Measurements from ENCODE around the gene FALEC.

The FALEC gene

DNA sequence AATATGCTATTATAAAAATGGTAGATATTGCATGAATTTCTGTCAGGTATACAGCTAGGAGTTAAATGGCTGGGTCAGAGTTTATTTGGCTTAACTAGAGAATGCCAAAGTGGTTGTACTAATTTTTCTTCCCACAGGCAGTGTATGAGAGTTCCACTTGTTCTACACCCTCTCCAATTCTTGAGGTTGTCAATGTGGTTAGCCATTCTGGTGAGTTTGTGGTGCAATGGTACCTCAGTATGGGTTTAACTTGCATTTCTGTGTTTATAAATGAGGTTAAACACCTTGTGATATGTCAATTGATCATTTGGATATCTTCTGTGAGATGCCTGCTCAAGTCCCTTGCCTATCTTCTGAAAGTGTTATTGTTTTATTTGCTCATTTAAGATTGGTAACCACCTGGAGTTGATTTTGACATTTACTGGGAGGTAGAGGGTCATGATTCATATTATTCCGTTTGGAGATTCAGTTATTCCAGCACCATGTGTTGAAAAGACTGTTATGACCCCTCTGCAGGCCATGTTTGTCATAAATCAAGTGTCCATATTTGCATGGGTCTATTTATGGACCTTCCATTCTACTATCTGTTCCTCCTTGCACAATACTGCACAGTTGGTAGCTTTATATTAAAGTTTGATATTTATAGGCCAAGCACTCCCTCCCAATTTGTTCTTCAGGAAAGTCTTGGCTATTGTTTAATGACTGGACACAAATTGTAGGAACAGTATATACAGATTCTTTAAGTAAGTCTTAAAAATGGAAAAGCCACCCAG lies 5.8 kb downstream of the FALEC start:
- Histone ChIP-seq H3K27ac (ENCODE audit: low read depth, low read length) (no peak overlapping the region), H3K36me3 (ENCODE audit: control insufficient read depth in 5 of 5, insufficient read depth in 5 of 5, low read length in 5 of 5) (no peaks in the 10 kb centered on the region), H3K27me3 (ENCODE audit: control insufficient read depth in 5 of 5, insufficient read depth in 4 of 5, low read length in 5 of 5) (no peaks in the 10 kb centered on the region), H3K9me3 (ENCODE audit: control insufficient read depth in 5 of 5, low read length in 5 of 5) (peaks cover 0 to 3% (median 2%) of the 10 kb centered on the region in 5 donors), H3K4me3 (ENCODE audit: low read depth in 1 of 5, low read length in 5 of 5) (no peak overlapping the region), H3K4me1 (ENCODE audit: control insufficient read depth in 5 of 5, insufficient read depth in 5 of 5, low read length in 5 of 5) (peaks cover 0 to 5% (median 3%) of the 10 kb centered on the region in 5 donors), H3K9ac (ENCODE audit: low read length in 5 of 5) (no peak overlapping the region)

DNA sequence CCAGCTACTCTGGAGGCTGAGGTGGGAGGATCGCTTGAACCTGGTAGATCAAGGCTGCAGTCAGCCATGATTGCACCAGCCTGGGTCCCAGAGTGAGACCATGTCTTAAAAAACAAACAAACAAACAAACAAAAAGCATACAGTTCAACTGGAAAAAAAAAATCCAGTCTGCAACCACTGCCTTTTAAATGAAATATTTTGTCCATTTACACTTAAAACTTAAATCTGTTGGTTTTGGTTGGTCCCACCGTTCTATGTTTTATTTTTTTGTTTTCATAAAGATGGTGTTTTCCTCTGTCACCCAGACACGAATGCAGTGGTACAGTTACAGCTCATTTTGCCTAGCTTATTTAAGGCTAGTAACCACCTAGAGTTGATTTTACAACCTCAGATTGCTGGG lies 9.8 kb downstream of the FALEC start:
- peaks cover 0 to 3% (median 2%) of the 10 kb centered on the region in 5 donors for H3K9me3 ChIP-seq (ENCODE audit: control insufficient read depth in 5 of 5, low read length in 5 of 5)

DNA sequence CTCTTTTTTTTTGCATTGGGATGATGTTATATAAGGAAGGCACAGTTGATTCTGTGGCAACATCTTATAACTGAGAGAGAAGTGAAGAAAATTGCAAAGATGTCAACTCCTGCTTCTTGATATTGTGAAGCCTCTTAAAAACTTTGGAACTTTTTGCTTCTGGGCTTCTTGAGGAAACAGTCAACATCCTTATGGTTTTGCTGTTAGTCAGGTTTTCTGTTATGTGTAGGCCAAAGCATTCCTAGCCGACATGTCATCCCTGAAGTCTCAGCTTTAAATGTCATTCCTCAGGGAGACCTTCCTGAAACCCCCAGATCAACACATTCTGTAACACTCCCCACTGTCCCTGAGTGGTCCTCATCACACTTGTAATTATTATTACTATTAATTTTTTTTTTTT lies 12.6 kb downstream of the FALEC start:
- no peak overlapping the region for H3K4me3 ChIP-seq (ENCODE audit: low read depth in 1 of 5, low read length in 5 of 5)
- H3K36me3 ChIP-seq (ENCODE audit: control insufficient read depth in 5 of 5, insufficient read depth in 5 of 5, low read length in 5 of 5): no peaks in the 10 kb centered on the region
- peaks cover 0 to 3% (median 2%) of the 10 kb centered on the region in 5 donors for H3K9me3 ChIP-seq (ENCODE audit: control insufficient read depth in 5 of 5, low read length in 5 of 5)
- H3K9ac ChIP-seq (ENCODE audit: low read length in 5 of 5): no peak overlapping the region
- peaks cover 7 to 22% (median 16%) of the 10 kb centered on the region in 5 donors for H3K4me1 ChIP-seq (ENCODE audit: control insufficient read depth in 5 of 5, insufficient read depth in 5 of 5, low read length in 5 of 5)
- no peak overlapping the region for H3K27ac ChIP-seq (ENCODE audit: low read depth, low read length)
- H3K27me3 ChIP-seq (ENCODE audit: control insufficient read depth in 5 of 5, insufficient read depth in 4 of 5, low read length in 5 of 5): no peaks in the 10 kb centered on the region

More for the DNA sequence above, 9.8 kb downstream of the FALEC start:
- Histone ChIP-seq H3K36me3 (ENCODE audit: control insufficient read depth in 5 of 5, insufficient read depth in 5 of 5, low read length in 5 of 5) (no peaks in the 10 kb centered on the region), H3K27me3 (ENCODE audit: control insufficient read depth in 5 of 5, insufficient read depth in 4 of 5, low read length in 5 of 5) (no peaks in the 10 kb centered on the region), H3K9ac (ENCODE audit: low read length in 5 of 5) (no peak overlapping the region), H3K27ac (ENCODE audit: low read depth, low read length) (no peak overlapping the region), H3K4me1 (ENCODE audit: control insufficient read depth in 5 of 5, insufficient read depth in 5 of 5, low read length in 5 of 5) (peaks cover 4 to 12% (median 9%) of the 10 kb centered on the region in 5 donors), H3K4me3 (ENCODE audit: low read depth in 1 of 5, low read length in 5 of 5) (no peak overlapping the region)

DNA sequence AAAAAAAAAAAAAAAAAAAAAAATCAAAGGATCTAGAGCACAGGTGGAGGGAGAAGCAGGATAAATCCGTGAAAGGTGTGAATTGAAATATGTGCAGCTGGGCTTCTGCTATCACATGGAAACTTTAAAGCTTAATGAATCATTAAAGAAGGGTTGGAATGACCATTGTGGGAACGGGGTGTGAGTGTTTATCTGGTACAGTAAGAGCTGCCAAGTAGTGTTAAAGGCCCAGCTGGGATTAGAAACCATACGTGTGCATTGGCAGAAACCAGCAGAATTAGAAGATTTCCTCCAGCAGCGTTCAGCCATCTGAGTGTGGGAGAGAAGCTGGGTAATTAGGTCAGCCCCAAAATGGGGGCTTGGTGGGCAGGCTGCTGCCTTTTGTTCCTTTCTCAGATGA lies 13.5 kb downstream of the FALEC start:
- Histone ChIP-seq H3K27ac (ENCODE audit: low read depth, low read length) (peak overlapping the region; percentile 37), H3K27me3 (ENCODE audit: control insufficient read depth in 5 of 5, insufficient read depth in 4 of 5, low read length in 5 of 5) (no peaks in the 10 kb centered on the region), H3K4me3 (ENCODE audit: low read depth in 1 of 5, low read length in 5 of 5) (no peak overlapping the region), H3K9me3 (ENCODE audit: control insufficient read depth in 5 of 5, low read length in 5 of 5) (peaks cover 0 to 3% (median 2%) of the 10 kb centered on the region in 5 donors), H3K36me3 (ENCODE audit: control insufficient read depth in 5 of 5, insufficient read depth in 5 of 5, low read length in 5 of 5) (no peaks in the 10 kb centered on the region), H3K9ac (ENCODE audit: low read length in 5 of 5) (peak overlapping the region in 3 of 5 donors; percentile 19 to 60 (median 56)), H3K4me1 (ENCODE audit: control insufficient read depth in 5 of 5, insufficient read depth in 5 of 5, low read length in 5 of 5) (peaks cover 7 to 23% (median 16%) of the 10 kb centered on the region in 5 donors)

DNA sequence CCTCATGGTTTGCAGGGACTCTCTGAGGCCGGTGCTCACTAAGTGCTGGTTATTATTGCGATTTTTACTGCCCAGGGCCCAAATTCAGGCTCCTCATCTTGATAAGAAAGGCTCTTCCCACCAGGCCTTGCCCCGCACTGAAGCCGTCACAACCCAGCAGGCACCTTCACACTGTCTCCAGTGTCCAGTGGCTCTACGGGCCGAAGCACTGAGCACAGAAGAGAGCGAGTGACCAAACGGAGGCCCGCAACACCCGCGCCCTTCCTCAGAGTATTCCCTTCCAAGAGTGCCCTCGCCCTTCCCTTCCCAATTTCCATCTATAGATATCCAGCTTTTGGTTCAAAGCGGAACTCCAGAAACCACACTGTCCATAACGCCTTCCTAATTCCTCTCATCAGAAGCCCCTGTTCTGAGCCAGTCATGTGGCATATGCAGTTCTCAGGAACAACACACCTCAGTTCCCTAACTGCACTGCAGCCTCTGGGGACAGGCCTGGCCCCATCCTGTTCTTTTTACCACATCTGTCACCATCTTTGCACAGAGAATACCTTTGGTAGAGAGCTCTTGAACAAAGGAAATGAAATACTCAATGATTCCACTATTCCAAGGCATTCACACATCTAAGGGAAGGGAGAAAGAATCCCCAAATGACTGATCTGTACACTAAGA lies 15.1 kb downstream of the FALEC start:
- Histone ChIP-seq H3K9me3 (ENCODE audit: control insufficient read depth in 5 of 5, low read length in 5 of 5) (peaks cover 0 to 1% (median 0%) of the 10 kb centered on the region in 5 donors), H3K27me3 (ENCODE audit: control insufficient read depth in 5 of 5, insufficient read depth in 4 of 5, low read length in 5 of 5) (no peaks in the 10 kb centered on the region), H3K4me1 (ENCODE audit: control insufficient read depth in 5 of 5, insufficient read depth in 5 of 5, low read length in 5 of 5) (peaks cover 7 to 31% (median 16%) of the 10 kb centered on the region in 5 donors), H3K9ac (ENCODE audit: low read length in 5 of 5) (no peak overlapping the region), H3K4me3 (ENCODE audit: low read depth in 1 of 5, low read length in 5 of 5) (no peak overlapping the region), H3K27ac (ENCODE audit: low read depth, low read length) (no peak overlapping the region), H3K36me3 (ENCODE audit: control insufficient read depth in 5 of 5, insufficient read depth in 5 of 5, low read length in 5 of 5) (no peaks in the 10 kb centered on the region)

DNA sequence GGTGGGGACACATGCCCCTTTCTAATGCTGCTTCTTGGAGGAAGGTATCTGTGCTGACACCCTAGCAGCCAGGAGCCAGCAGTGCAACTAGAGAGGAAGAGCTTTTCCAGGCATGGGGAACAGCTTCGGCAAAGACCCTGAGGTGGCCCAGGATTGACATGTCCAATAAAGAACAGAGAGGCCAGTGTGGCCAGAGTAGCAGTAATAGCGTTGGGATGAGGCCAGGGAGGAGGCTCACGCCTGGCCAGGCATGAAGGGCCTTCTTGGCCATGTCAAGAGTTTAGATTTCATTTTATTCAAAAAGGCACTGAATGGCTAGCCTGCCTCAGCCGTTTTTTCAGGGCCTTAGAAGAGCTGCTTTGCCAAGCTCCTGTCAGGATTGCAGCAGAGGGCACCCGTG lies 17.3 kb downstream of the FALEC start:
- no peaks in the 10 kb centered on the region for H3K9me3 ChIP-seq (ENCODE audit: control insufficient read depth in 5 of 5, low read length in 5 of 5)
- no peaks in the 10 kb centered on the region for H3K27me3 ChIP-seq (ENCODE audit: control insufficient read depth in 5 of 5, insufficient read depth in 4 of 5, low read length in 5 of 5)
- no peak overlapping the region for H3K4me3 ChIP-seq (ENCODE audit: low read depth in 1 of 5, low read length in 5 of 5)
- H3K9ac ChIP-seq (ENCODE audit: low read length in 5 of 5): peak overlapping the region in 1 of 5 donors; percentile 27
- no peaks in the 10 kb centered on the region for H3K36me3 ChIP-seq (ENCODE audit: control insufficient read depth in 5 of 5, insufficient read depth in 5 of 5, low read length in 5 of 5)
- H3K27ac ChIP-seq (ENCODE audit: low read depth, low read length): peak overlapping the region; percentile 52
- peaks cover 9 to 41% (median 21%) of the 10 kb centered on the region in 5 donors for H3K4me1 ChIP-seq (ENCODE audit: control insufficient read depth in 5 of 5, insufficient read depth in 5 of 5, low read length in 5 of 5)

DNA sequence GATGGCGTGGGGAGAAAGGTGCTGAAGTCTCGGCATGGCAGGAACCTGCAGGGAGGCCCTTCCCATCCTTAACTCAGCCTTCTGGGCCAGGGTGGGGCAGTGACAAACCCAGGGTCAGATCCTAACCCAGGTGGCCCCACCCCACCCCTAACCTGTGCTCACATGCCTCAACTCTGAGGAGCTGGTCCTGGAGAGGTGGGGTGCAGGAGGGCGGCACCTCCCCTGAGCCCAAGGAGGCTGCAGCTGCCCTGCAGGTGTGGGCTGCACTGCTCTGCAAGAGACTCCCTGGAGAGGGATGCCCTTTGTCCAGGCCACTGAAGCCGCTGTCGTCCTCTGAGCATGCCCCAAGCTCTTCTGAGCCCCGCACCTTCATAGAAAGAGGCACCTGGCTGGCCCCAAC lies 18.4 kb downstream of the FALEC start:
- H3K9ac ChIP-seq (ENCODE audit: low read length in 5 of 5): no peak overlapping the region
- H3K27ac ChIP-seq (ENCODE audit: low read depth, low read length): no peak overlapping the region
- H3K4me3 ChIP-seq (ENCODE audit: low read depth in 1 of 5, low read length in 5 of 5): no peak overlapping the region
- H3K27me3 ChIP-seq (ENCODE audit: control insufficient read depth in 5 of 5, insufficient read depth in 4 of 5, low read length in 5 of 5): no peaks in the 10 kb centered on the region
- H3K4me1 ChIP-seq (ENCODE audit: control insufficient read depth in 5 of 5, insufficient read depth in 5 of 5, low read length in 5 of 5): peaks cover 10 to 43% (median 26%) of the 10 kb centered on the region in 5 donors
- no peaks in the 10 kb centered on the region for H3K9me3 ChIP-seq (ENCODE audit: control insufficient read depth in 5 of 5, low read length in 5 of 5)
- no peaks in the 10 kb centered on the region for H3K36me3 ChIP-seq (ENCODE audit: control insufficient read depth in 5 of 5, insufficient read depth in 5 of 5, low read length in 5 of 5)

DNA sequence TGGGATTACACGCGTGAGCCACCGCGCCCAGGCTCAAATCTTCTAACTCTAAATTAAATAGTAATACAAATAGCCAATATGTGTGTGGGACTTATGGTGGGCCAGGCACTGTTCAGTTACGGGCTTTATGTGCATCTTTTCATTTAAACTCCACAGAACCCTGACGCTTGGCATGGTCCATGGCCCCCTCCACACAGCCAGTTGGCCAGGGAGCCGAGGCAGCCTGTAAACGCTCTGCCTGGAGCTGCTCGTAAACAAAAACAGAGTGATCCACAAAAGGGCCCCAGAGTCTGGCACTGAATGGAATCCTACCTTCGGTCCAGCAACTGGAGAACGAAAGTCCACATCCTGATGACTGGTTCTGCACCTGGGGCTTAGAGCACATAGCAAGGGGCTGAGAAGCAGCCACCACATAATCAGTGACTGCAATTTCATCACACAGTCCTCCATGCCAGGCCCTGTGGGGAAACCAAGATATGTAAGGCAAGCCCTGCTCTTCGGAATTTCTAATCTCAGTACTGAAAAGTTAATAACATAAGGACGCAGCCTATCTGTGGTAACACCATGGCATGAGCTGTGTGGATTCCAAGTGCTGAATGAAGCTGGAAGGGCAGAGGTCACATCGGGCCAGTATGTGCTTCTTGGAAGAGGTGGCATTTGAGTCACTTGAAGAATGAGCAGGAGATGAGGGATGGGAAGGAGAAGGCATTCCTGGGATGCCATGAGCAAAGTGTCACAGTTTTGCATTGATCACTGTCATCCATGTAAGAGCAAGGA lies 20.1 kb downstream of the FALEC start:
- H3K27me3 ChIP-seq (ENCODE audit: control insufficient read depth in 5 of 5, insufficient read depth in 4 of 5, low read length in 5 of 5): no peaks in the 10 kb centered on the region
- H3K4me1 ChIP-seq (ENCODE audit: control insufficient read depth in 5 of 5, insufficient read depth in 5 of 5, low read length in 5 of 5): peaks cover 7 to 39% (median 22%) of the 10 kb centered on the region in 5 donors
- H3K9me3 ChIP-seq (ENCODE audit: control insufficient read depth in 5 of 5, low read length in 5 of 5): no peaks in the 10 kb centered on the region
- no peaks in the 10 kb centered on the region for H3K36me3 ChIP-seq (ENCODE audit: control insufficient read depth in 5 of 5, insufficient read depth in 5 of 5, low read length in 5 of 5)
- H3K27ac ChIP-seq (ENCODE audit: low read depth, low read length): peak overlapping the region; percentile 7
- no peak overlapping the region for H3K9ac ChIP-seq (ENCODE audit: low read length in 5 of 5)
- no peak overlapping the region for H3K4me3 ChIP-seq (ENCODE audit: low read depth in 1 of 5, low read length in 5 of 5)

DNA sequence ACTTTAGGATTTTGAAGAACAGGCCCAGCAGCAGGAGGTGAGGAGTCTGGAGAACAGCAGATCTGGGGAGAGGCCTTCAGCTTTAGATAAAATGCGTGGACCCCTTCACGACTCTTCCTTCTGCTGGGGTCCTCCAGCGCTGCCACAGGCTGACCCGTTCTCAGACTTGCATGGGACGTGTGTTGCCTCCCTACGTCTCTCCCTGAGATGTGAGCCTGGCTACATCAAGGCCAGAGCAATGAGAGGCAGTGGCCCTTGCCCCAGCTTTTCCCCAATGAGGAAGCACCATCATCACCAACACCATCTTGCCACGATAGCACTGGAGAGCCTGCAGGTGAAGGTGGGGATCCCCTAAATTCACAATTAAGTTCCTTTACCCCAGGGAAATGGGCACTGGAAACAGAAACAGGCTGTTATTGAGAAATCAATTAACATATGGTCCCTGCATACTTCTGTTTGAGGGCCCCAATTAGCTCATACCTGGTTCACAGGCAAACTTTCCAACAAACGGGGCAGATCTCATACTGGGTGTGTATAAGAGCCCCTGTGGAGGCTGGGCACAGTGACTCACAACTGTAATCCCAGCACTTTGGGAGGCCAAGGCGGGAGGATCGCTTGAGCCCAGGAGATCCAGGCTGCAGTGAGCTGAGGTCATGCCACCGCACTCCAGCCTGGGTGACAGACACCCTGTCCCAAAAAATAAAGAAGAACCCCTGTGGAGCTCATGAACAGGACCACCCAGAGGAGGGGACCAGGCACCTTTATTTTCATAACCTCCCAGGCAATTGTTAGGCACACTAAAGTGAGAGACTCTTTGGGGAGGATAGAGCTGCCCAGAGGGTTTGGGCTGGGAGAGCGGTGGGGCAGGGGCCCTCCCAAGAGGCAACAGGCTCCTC lies 21.5 kb downstream of the FALEC start:
- no peak overlapping the region for H3K27ac ChIP-seq (ENCODE audit: low read depth, low read length)

More for the DNA sequence above, 21.5 kb downstream of the FALEC start:
- Histone ChIP-seq H3K4me1 (ENCODE audit: control insufficient read depth in 5 of 5, insufficient read depth in 5 of 5, low read length in 5 of 5) (peaks cover 7 to 37% (median 21%) of the 10 kb centered on the region in 5 donors), H3K36me3 (ENCODE audit: control insufficient read depth in 5 of 5, insufficient read depth in 5 of 5, low read length in 5 of 5) (no peaks in the 10 kb centered on the region), H3K4me3 (ENCODE audit: low read depth in 1 of 5, low read length in 5 of 5) (no peak overlapping the region), H3K9me3 (ENCODE audit: control insufficient read depth in 5 of 5, low read length in 5 of 5) (no peaks in the 10 kb centered on the region), H3K9ac (ENCODE audit: low read length in 5 of 5) (no peak overlapping the region), H3K27me3 (ENCODE audit: control insufficient read depth in 5 of 5, insufficient read depth in 4 of 5, low read length in 5 of 5) (no peaks in the 10 kb centered on the region)

Data from subcutaneous abdominal adipose tissue (tissue), 5 donors.